Measurements from ENCODE around the gene CALR3. TPM values are rescaled to one million over a fixed set of nuclear protein-coding genes. Genes with fewer than 3 reads are reported as not detected.

CALR3 gene
- polyA plus RNA-seq, 1 donor from 2014 or later, result not detected

DNA sequence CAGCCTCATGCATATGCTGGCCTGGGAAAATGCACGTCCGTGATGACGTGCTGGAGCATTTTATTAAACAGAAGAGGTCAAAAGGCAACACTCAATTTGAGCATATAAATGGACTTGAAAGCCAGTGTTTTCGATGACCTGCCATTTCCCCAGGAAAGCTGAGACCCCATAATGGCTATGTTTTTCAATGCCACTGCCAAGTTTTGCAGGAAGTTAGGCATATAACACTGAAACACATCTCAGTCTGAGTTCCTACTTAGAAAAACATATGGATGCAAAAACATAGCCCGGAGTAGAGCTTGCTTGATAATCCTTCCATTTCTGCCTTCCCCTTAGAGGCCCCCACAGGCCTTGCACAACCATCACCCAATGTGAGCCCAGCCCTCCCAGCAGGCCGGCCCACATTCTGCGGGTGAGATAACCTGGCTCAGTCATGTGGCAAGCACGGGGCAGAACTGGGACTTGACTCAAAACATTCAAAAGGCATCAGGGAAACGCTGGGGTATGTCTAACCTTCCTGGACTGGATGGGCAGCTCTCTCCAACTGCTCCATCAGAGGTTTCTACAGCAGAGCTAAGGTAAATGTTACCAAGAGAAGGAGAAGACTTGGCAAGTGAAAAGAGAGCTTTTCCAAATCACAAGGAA is 49.1 kb downstream of the CALR3 start:
- no peak overlapping the region for H2AFZ ChIP-seq (ENCODE audit: low read depth, low read length)
- TF ChIP-seq, protein P1, sequence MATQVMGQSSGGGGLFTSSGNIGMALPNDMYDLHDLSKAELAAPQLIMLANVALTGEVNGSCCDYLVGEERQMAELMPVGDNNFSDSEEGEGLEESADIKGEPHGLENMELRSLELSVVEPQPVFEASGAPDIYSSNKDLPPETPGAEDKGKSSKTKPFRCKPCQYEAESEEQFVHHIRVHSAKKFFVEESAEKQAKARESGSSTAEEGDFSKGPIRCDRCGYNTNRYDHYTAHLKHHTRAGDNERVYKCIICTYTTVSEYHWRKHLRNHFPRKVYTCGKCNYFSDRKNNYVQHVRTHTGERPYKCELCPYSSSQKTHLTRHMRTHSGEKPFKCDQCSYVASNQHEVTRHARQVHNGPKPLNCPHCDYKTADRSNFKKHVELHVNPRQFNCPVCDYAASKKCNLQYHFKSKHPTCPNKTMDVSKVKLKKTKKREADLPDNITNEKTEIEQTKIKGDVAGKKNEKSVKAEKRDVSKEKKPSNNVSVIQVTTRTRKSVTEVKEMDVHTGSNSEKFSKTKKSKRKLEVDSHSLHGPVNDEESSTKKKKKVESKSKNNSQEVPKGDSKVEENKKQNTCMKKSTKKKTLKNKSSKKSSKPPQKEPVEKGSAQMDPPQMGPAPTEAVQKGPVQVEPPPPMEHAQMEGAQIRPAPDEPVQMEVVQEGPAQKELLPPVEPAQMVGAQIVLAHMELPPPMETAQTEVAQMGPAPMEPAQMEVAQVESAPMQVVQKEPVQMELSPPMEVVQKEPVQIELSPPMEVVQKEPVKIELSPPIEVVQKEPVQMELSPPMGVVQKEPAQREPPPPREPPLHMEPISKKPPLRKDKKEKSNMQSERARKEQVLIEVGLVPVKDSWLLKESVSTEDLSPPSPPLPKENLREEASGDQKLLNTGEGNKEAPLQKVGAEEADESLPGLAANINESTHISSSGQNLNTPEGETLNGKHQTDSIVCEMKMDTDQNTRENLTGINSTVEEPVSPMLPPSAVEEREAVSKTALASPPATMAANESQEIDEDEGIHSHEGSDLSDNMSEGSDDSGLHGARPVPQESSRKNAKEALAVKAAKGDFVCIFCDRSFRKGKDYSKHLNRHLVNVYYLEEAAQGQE (IDR thresholded peaks at IDR 0.05; ENCODE audit: borderline replicate concordance), result no peak
- TF ChIP-seq MXI1 (conservative IDR thresholded peaks at IDR 0.05; ENCODE audit: poor library complexity, severe bottlenecking), result no peak
- no peak for TF ChIP-seq SMC3 (conservative IDR thresholded peaks at IDR 0.05; ENCODE audit: poor library complexity)
- no peak for TF ChIP-seq EZH2 (IDR thresholded peaks at IDR 0.05; ENCODE audit: borderline replicate concordance, insufficient read depth, low read length, poor library complexity, severe bottlenecking)
- TF ChIP-seq EP300 (conservative IDR thresholded peaks at IDR 0.05; ENCODE audit: poor library complexity, severe bottlenecking), result no peak
- TF ChIP-seq, protein P2, sequence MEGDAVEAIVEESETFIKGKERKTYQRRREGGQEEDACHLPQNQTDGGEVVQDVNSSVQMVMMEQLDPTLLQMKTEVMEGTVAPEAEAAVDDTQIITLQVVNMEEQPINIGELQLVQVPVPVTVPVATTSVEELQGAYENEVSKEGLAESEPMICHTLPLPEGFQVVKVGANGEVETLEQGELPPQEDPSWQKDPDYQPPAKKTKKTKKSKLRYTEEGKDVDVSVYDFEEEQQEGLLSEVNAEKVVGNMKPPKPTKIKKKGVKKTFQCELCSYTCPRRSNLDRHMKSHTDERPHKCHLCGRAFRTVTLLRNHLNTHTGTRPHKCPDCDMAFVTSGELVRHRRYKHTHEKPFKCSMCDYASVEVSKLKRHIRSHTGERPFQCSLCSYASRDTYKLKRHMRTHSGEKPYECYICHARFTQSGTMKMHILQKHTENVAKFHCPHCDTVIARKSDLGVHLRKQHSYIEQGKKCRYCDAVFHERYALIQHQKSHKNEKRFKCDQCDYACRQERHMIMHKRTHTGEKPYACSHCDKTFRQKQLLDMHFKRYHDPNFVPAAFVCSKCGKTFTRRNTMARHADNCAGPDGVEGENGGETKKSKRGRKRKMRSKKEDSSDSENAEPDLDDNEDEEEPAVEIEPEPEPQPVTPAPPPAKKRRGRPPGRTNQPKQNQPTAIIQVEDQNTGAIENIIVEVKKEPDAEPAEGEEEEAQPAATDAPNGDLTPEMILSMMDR (IDR thresholded peaks at IDR 0.05; ENCODE audit: poor library complexity, severe bottlenecking), result no peak
- no peak for TF ChIP-seq TAF1 (IDR thresholded peaks at IDR 0.05; ENCODE audit: low read depth)
- no peak for TF ChIP-seq RAD21 (conservative IDR thresholded peaks at IDR 0.05)
- TF ChIP-seq POLR2AphosphoS5 (IDR thresholded peaks at IDR 0.05), result no peak
- no peaks in the 10 kb centered on the region for H3F3A ChIP-seq (ENCODE audit: insufficient read depth, low read length, poor library complexity, severe bottlenecking)
- H4K20me1 ChIP-seq (ENCODE audit: insufficient read depth), result peaks cover 8% of the 10 kb centered on the region
- no peaks in the 10 kb centered on the region for H3K9me3 ChIP-seq (ENCODE audit: low read length)
- no peak overlapping the region for H3K4me2 ChIP-seq (ENCODE audit: low read length)
- H3K27me3 ChIP-seq (ENCODE audit: insufficient read depth, low read depth, low read length), result no peaks in the 10 kb centered on the region
- H3K4me3 ChIP-seq (ENCODE audit: low read length), result no peak overlapping the region
- no peaks in the 10 kb centered on the region for H3K9me2 ChIP-seq (ENCODE audit: insufficient read depth, low read length)
- H3K36me3 ChIP-seq (ENCODE audit: insufficient read depth, low read length), result no peaks in the 10 kb centered on the region
- no peak overlapping the region for H3K27ac ChIP-seq (ENCODE audit: low read length)
- H3K9ac ChIP-seq (ENCODE audit: low read length), result no peak overlapping the region
- H3K79me2 ChIP-seq (replicated peaks; ENCODE audit: insufficient read depth, low read length), result peaks cover 54% of the 10 kb centered on the region

DNA sequence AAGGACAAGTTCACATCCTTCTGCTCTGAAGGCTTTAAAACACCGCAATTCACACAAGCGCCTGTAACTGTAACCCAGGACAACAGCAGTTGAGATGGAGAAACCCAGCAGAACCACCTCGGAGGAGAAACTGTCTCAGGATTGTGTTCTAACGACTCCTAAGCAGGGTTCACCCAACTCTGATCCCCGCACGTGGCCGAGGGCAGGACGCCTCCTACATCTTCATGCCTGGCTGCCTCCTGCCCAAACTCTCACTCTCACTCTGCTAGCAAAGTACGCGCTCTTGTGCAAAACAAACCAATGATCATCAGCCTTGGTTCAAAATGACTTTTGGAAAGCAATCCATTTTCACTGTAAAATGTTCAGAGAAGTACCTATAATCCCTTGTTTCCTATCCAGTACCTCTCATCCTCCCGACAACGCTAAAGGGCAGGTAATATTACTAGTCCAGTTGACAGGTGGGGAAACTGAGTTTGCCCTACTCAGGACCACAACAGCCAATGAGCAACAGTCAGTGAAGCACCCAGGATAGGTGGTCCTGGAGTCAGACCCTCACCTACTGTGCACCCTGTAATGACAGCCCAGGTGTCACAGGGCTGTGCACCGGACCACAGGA is 49.8 kb downstream of the CALR3 start:
- H2AFZ ChIP-seq (ENCODE audit: low read depth, low read length), result no peak overlapping the region
- no peak for TF ChIP-seq EZH2 (IDR thresholded peaks at IDR 0.05; ENCODE audit: borderline replicate concordance, insufficient read depth, low read length, poor library complexity, severe bottlenecking)
- TF ChIP-seq, protein P2 (IDR thresholded peaks at IDR 0.05; ENCODE audit: poor library complexity, severe bottlenecking), result no peak
- no peak for TF ChIP-seq POLR2AphosphoS5 (IDR thresholded peaks at IDR 0.05)
- no peak for TF ChIP-seq MXI1 (conservative IDR thresholded peaks at IDR 0.05; ENCODE audit: poor library complexity, severe bottlenecking)
- TF ChIP-seq EP300 (conservative IDR thresholded peaks at IDR 0.05; ENCODE audit: poor library complexity, severe bottlenecking), result no peak
- TF ChIP-seq TAF1 (IDR thresholded peaks at IDR 0.05; ENCODE audit: low read depth), result no peak
- no peak for TF ChIP-seq RAD21 (conservative IDR thresholded peaks at IDR 0.05)
- TF ChIP-seq, protein P1 (IDR thresholded peaks at IDR 0.05; ENCODE audit: borderline replicate concordance), result no peak
- no peak for TF ChIP-seq SMC3 (conservative IDR thresholded peaks at IDR 0.05; ENCODE audit: poor library complexity)
- no peaks in the 10 kb centered on the region for H3K9me3 ChIP-seq (ENCODE audit: low read length)
- H4K20me1 ChIP-seq (ENCODE audit: insufficient read depth), result peaks cover 8% of the 10 kb centered on the region
- H3K27ac ChIP-seq (ENCODE audit: low read length), result no peak overlapping the region
- no peak overlapping the region for H3K4me2 ChIP-seq (ENCODE audit: low read length)
- no peaks in the 10 kb centered on the region for H3F3A ChIP-seq (ENCODE audit: insufficient read depth, low read length, poor library complexity, severe bottlenecking)
- H3K27me3 ChIP-seq (ENCODE audit: insufficient read depth, low read depth, low read length), result no peaks in the 10 kb centered on the region
- H3K4me3 ChIP-seq (ENCODE audit: low read length), result no peak overlapping the region
- H3K9ac ChIP-seq (ENCODE audit: low read length), result no peak overlapping the region
- peaks cover 54% of the 10 kb centered on the region for H3K79me2 ChIP-seq (replicated peaks; ENCODE audit: insufficient read depth, low read length)
- no peaks in the 10 kb centered on the region for H3K9me2 ChIP-seq (ENCODE audit: insufficient read depth, low read length)
- H3K36me3 ChIP-seq (ENCODE audit: insufficient read depth, low read length), result no peaks in the 10 kb centered on the region

Data from neural cell (in vitro differentiated cells).